Ishikawa (cell line): Measurements from ENCODE around the gene AHCYL2.

ENCODE experiments used
- CEBPB ChIP-seq: IDR thresholded peaks from 2 replicates; pipeline ENCODE4 v1.6.1; 2012
- CREB1 ChIP-seq: IDR thresholded peaks from 2 replicates; pipeline ENCODE4 v1.6.1; 2012; ENCODE audit warnings: low read depth
- EGR1 ChIP-seq: IDR thresholded peaks from 2 replicates; pipeline ENCODE4 v1.6.1; 2012
- EP300 ChIP-seq: IDR thresholded peaks from 2 replicates; pipeline ENCODE4 v1.6.1; 2012; ENCODE audit warnings: borderline replicate concordance
- FOXM1 ChIP-seq: IDR thresholded peaks from 2 replicates; pipeline ENCODE4 v1.6.1; 2012; ENCODE audit warnings: low read depth, borderline replicate concordance
- MAX ChIP-seq: IDR thresholded peaks from 2 replicates; pipeline ENCODE4 v1.6.1; 2012
- NFIC ChIP-seq: IDR thresholded peaks from 2 replicates; pipeline ENCODE4 v1.6.1; 2012
- RAD21 ChIP-seq: IDR thresholded peaks from 2 replicates; pipeline ENCODE4 v1.6.1; 2012; ENCODE audit warnings: low read depth
- REST ChIP-seq: IDR thresholded peaks from 2 replicates; pipeline ENCODE4 v1.6.1; 2012; ENCODE audit warnings: low read depth, mild to moderate bottlenecking
- TAF1 ChIP-seq: IDR thresholded peaks from 2 replicates; pipeline ENCODE4 v1.6.1; 2012; ENCODE audit warnings: low read depth, mild to moderate bottlenecking
- TCF12 ChIP-seq: IDR thresholded peaks from 2 replicates; pipeline ENCODE4 v1.6.1; 2012; ENCODE audit warnings: low read depth
- TEAD4 ChIP-seq: IDR thresholded peaks from 2 replicates; pipeline ENCODE4 v1.6.1; 2012
- USF1 ChIP-seq: IDR thresholded peaks from 2 replicates; pipeline ENCODE4 v1.6.1; 2012
- YY1 ChIP-seq: IDR thresholded peaks from 2 replicates; pipeline ENCODE4 v1.6.1; 2012; ENCODE audit warnings: low read depth
- ZBTB7A ChIP-seq: IDR thresholded peaks from 2 replicates; pipeline ENCODE4 v1.6.1; 2012; ENCODE audit warnings: low read depth

AHCYL2 gene

GRCh38 chr7:129412501-129412900, 187.7 kb downstream of the AHCYL2 start:
- no peak for TF ChIP-seq ZBTB7A
- no peak for TF ChIP-seq TAF1
- no peak for TF ChIP-seq CREB1
- no peak for TF ChIP-seq USF1
- TF ChIP-seq FOXM1 = no peak
- no peak for TF ChIP-seq REST
- TF ChIP-seq NFIC = no peak
- TF ChIP-seq CEBPB = no peak
- no peak for TF ChIP-seq MAX
- TF ChIP-seq TEAD4 = no peak
- TF ChIP-seq EP300 = no peak
- no peak for TF ChIP-seq RAD21

- TF ChIP-seq CREB1 (no peak), TAF1 (no peak), ZBTB7A (no peak), TEAD4 (no peak), TCF12 (no peak), MAX (no peak), CEBPB (no peak), YY1 (no peak)
These were observed 192.2 kb downstream of the AHCYL2 start for GRCh38 chr7:129417073-129417472.

- TF ChIP-seq EGR1 (no peak), MAX (no peak), TEAD4 (no peak), YY1 (no peak), NFIC (no peak), ZBTB7A (no peak), USF1 (no peak), EP300 (no peak), REST (no peak), TAF1 (no peak), RAD21 (no peak), TCF12 (no peak), FOXM1 (no peak), CEBPB (no peak), CREB1 (no peak)
These were observed 197.0 kb downstream of the AHCYL2 start for GRCh38 chr7:129421717-129422250.

GRCh38 chr7:129422727-129423126, 197.9 kb downstream of the AHCYL2 start:
- no peak for TF ChIP-seq TEAD4
- no peak for TF ChIP-seq YY1
- TF ChIP-seq TAF1 = no peak
- no peak for TF ChIP-seq EP300
- TF ChIP-seq TCF12 = no peak
- no peak for TF ChIP-seq MAX
- no peak for TF ChIP-seq ZBTB7A
- no peak for TF ChIP-seq NFIC
- TF ChIP-seq REST = no peak
- no peak for TF ChIP-seq EGR1
- no peak for TF ChIP-seq CREB1
- no peak for TF ChIP-seq USF1
- TF ChIP-seq CEBPB = no peak
- no peak for TF ChIP-seq FOXM1
- TF ChIP-seq RAD21 = no peak
